Body of pancreas (tissue), 4 donors: ENCODE data around the gene MKKS. TPM values are rescaled to one million over a fixed set of nuclear protein-coding genes. Genes with fewer than 3 reads are reported as not detected.

Experiments
- ATAC-seq: fragments of 150-250 bp; one replicate; pipeline ENCODE4 v1.9.1; 2016
- DNase-seq, 4 donors: peaks; one replicate each; pipeline ENCODE4 v3.0.0-alpha.2; 2019
- H3K27ac ChIP-seq, 4 donors: fragments of 200-600 bp; sonication (generic); 1 replicate in 3 of 4; 2 replicates in 1 of 4; pipeline versions ENCODE4 v1.5.1 to v1.6.1; 2016 to 2019; ENCODE audit warnings: mild to moderate bottlenecking in 1 of 4, mixed read lengths in 1 of 4, moderate library complexity in 1 of 4
- H3K27me3 ChIP-seq, 2 donors: fragments of 200-600 bp; sonication (generic); one replicate each; pipeline ENCODE4 v1.6.0; 2016; ENCODE audit warnings: mild to moderate bottlenecking in 1 of 2
- H3K36me3 ChIP-seq, 2 donors: fragments of 200-600 bp; sonication (generic); replicated peaks in 1 of 2; 2 replicates each; pipeline ENCODE4 v1.5.1; 2016; ENCODE audit warnings: low read depth in 2 of 2; ENCODE audit not compliant: insufficient read depth in 1 of 2
- H3K4me1 ChIP-seq: fragments of 200-600 bp; sonication (generic); one replicate; pipeline ENCODE4 v1.6.0; 2016
- H3K4me3 ChIP-seq, 2 donors: fragments of 200-600 bp; sonication (generic); 1 replicate in 1 of 2; 2 replicates in 1 of 2; pipeline ENCODE4 v1.5.1; 2016 to 2019
- H3K9me3 ChIP-seq, 3 donors: fragments of 200-600 bp; sonication (generic); 1 replicate in 2 of 3; 2 replicates in 1 of 3; pipeline ENCODE4 v1.5.1; 2016
- POLR2A ChIP-seq, 3 donors: fragments of 450-650 bp; IDR thresholded peaks; one replicate each; pipeline ENCODE4 v1.6.1; 2016; ENCODE audit warnings: antibody characterized with exemption in 3 of 3, mild to moderate bottlenecking in 2 of 3
- WGBS, 2 donors: methylation state at CpG; one replicate each; pipeline ENCODE4 v1.1.5; 2017; 5-methylcytosine and 5-hydroxymethylcytosine counted together
- intact Hi-C: fragments of 100-400 bp; cut with DNase I; formaldehyde crosslinking; loops from one replicate; pipeline ENCODE4 v1.15.1; 2023
- total RNA-seq, 2 donors: library from RNA; depleted of rRNA; stranded (reverse); fragments of >200 nt; gene quantifications; one replicate each; pipeline ENCODE4 v1.1.0, GENCODE V29; 2016
- TF ChIP-seq, protein P1 (sequence below), 7 experiments: fragments of 450-650 bp in 4 of 7; fragments of 200-600 bp in 3 of 7; sonication (generic) in 3 of 7; IDR thresholded peaks; one replicate each; pipeline ENCODE4 v1.5.1; 2016 to 2019; ENCODE audit warnings: antibody characterized with exemption in 7 of 7

MKKS gene
- total RNA-seq, 2 donors from 2014 or later, result 5.3 to 8.6 TPM

DNA sequence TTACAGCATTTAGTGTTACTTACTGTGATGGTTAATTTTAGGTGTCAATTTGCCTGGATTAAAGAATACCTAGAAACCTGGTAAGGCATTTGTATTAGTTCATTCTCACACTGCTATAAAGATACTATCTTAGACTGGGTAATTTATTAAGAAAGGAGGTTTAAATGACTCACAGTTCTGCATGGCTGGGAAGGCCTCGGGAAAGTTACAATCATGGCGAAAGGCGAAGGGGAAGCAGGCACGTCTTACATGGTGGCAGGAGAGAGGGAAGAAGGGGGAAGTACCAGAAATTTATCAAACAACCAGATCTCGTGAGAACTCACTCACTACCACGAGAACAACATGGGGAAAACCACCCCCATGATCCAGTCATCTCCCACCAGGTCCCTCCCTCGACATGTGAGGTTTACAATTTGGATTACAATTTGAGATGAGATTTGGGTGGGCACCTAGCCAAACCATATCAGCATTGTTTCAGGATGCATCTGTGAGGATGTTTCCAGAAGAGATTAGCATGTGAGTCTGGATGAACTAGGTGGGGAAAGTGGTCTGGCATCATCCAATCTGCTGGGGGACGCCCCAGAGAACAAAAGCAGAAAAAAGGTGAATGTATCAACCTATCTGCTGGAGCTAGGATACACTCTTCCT, 76.8 kb downstream of the MKKS start:
- no peak for TF ChIP-seq POLR2A (IDR thresholded peaks at IDR 0.05)
- TF ChIP-seq, protein P1, sequence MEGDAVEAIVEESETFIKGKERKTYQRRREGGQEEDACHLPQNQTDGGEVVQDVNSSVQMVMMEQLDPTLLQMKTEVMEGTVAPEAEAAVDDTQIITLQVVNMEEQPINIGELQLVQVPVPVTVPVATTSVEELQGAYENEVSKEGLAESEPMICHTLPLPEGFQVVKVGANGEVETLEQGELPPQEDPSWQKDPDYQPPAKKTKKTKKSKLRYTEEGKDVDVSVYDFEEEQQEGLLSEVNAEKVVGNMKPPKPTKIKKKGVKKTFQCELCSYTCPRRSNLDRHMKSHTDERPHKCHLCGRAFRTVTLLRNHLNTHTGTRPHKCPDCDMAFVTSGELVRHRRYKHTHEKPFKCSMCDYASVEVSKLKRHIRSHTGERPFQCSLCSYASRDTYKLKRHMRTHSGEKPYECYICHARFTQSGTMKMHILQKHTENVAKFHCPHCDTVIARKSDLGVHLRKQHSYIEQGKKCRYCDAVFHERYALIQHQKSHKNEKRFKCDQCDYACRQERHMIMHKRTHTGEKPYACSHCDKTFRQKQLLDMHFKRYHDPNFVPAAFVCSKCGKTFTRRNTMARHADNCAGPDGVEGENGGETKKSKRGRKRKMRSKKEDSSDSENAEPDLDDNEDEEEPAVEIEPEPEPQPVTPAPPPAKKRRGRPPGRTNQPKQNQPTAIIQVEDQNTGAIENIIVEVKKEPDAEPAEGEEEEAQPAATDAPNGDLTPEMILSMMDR (IDR thresholded peaks at IDR 0.05), result no peak
- WGBS, 2 donors, result 67 to 74% methylated on average over 8 of the region's 8 CpGs
- Histone ChIP-seq H3K4me3 (no peak overlapping the region), H3K4me1 (no peaks in the 10 kb centered on the region), H3K36me3 (no peaks in the 10 kb centered on the region), H3K27ac (peak overlapping the region in 1 of 4 donors; percentile 1), H3K9me3 (no peaks in the 10 kb centered on the region), H3K27me3 (no peaks in the 10 kb centered on the region)
- intact Hi-C loops, result no loop called here
- DNase-seq, result no peak
- no peak for ATAC-seq

DNA sequence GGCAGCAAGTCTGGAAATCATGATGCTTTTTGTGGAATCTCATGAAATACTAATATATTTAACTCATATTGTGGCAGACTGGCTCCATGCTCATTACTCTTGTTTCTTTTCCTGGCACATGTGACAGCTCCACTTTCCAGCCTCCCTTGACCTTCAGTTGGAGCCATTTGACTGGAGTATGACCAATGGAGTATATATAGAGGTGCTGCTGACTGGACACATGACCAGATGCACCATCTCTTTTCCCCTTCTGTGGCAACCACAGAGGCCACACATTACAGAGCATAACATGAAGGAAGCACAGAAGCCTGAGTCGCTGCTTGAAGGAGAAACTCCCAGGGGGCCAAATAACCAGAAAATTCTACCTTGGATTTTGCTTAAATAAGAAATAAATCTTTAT, 77.4 kb downstream of the MKKS start:
- H3K4me3 ChIP-seq, result no peak overlapping the region
- H3K4me1 ChIP-seq, result no peaks in the 10 kb centered on the region
- no peaks in the 10 kb centered on the region for H3K36me3 ChIP-seq
- intact Hi-C loops, result no loop called here
- DNase-seq (no peak), ATAC-seq (no peak)
- H3K27me3 ChIP-seq, result no peaks in the 10 kb centered on the region
- H3K9me3 ChIP-seq, result no peaks in the 10 kb centered on the region
- WGBS, 2 donors, result 92 to 100% methylated on average over 1 of the region's 1 CpG
- TF ChIP-seq, protein P1 (IDR thresholded peaks at IDR 0.05), result no peak
- TF ChIP-seq POLR2A (IDR thresholded peaks at IDR 0.05), result no peak
- H3K27ac ChIP-seq, result peak overlapping the region in 1 of 4 donors; percentile 1

DNA sequence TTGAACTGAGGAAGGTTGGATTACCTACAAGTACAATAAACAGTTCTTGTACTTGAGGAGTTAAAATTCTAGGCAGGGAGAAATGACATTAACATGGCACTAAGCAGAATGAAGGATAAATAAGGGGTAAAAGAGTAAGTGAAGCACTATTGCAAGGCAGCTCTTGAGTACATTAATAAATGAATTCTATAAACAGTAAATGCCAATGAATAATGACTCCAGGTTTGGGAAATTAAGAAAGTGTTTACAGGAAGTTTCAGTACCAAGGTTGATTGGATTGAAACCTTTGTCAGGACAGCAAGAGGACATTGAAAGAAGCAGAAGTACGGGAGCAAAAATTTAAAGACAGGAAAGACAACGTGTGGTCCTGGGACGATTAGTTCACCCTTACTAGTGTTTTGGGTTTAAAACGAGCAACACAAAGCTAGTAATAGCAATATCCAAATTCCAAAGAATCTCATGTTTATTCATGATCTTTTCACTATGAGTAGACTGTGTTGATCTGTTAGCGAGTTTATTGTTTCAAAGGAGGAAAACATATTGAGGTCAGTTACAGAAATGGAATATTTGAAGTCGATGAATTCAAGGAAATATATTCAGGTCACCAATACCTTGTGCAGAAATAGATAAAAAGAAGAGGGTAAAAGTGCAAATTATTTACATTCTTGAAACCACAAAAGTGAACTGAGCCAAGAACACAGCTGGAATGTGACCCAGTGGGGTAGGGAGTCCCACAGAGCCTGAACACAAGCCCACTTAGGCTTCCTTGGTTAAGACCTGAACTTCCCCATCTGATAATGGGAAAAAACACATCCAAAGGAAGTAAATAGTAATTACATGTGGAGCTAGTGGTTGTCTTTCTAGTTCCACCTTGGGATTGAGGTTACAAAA, 80.8 kb downstream of the MKKS start:
- intact Hi-C loops, result no loop called here
- H3K9me3 ChIP-seq, result no peaks in the 10 kb centered on the region
- DNase-seq (no peak), ATAC-seq (no peak)
- H3K36me3 ChIP-seq, result no peaks in the 10 kb centered on the region
- H3K4me1 ChIP-seq, result no peaks in the 10 kb centered on the region
- no peak overlapping the region for H3K4me3 ChIP-seq
- H3K27ac ChIP-seq, result peak overlapping the region in 2 of 4 donors; percentile 27 to 46
- WGBS, 2 donors, result 26 to 37% methylated on average over 6 of the region's 6 CpGs
- no peaks in the 10 kb centered on the region for H3K27me3 ChIP-seq
- no peak for TF ChIP-seq POLR2A (IDR thresholded peaks at IDR 0.05)
- TF ChIP-seq, protein P1 (IDR thresholded peaks at IDR 0.05), result no peak

Other genes starting within 250 kb of the MKKS start
- 10 to 100 TPM in 1 of 2 donors, 1 to 10 TPM in 1; 3.4 to 10.9 TPM for gene SNAP25, start 215.4 kb downstream of the MKKS start, total RNA-seq
- gene SLX4IP, start 1.1 kb upstream of the MKKS start, total RNA-seq, result 1 to 10 TPM; 4.3 to 4.7 TPM
- 10 to 100 TPM; 41.2 to 55.7 TPM for gene JAG1, start 239.8 kb upstream of the MKKS start, total RNA-seq